K562 (cell line): ENCODE measurements around the gene OTOA. TPM values are rescaled to one million over a fixed set of nuclear protein-coding genes. Genes with fewer than 3 reads are reported as not detected.

Experiments
- HNRNPLL ChIP-seq: fragments of 200-400 bp; formaldehyde crosslinking; IDR thresholded peaks from 2 replicates; pipeline ENCODE4 v1.6.1; 2017; ENCODE audit warnings: low read length, low read depth, mild to moderate bottlenecking; ENCODE audit not compliant: poor library complexity, severe bottlenecking
- PCBP1 ChIP-seq: fragments of 200-400 bp; formaldehyde crosslinking; IDR thresholded peaks from 2 replicates; pipeline ENCODE4 v1.6.1; 2018; ENCODE audit warnings: mild to moderate bottlenecking, low read depth, low read length; ENCODE audit not compliant: poor library complexity, severe bottlenecking
- RBBP5 ChIP-seq: fragments of 200-600 bp; sonication (generic); IDR thresholded peaks from 2 replicates; pipeline ENCODE4 v1.6.1; 2012; ENCODE audit warnings: borderline replicate concordance, mild to moderate bottlenecking, low read length, control low read depth, inconsistent platforms; ENCODE audit not compliant: insufficient read depth, poor library complexity, severe bottlenecking
- SAFB2 ChIP-seq: fragments of 200-400 bp; formaldehyde crosslinking; IDR thresholded peaks from 2 replicates; pipeline ENCODE4 v1.6.1; 2018; ENCODE audit warnings: borderline replicate concordance, low read length, low read depth, moderate library complexity; ENCODE audit not compliant: severe bottlenecking
- STAT5B ChIP-seq: fragments of 250-450 bp; sonication (Bioruptor Pico); IDR thresholded peaks from 2 replicates; pipeline ENCODE4 v1.8.0; 2021; ENCODE audit warnings: mild to moderate bottlenecking, inconsistent platforms
- ZNF785 ChIP-seq: fragments of 250-450 bp; sonication (Bioruptor Pico); IDR thresholded peaks from 2 replicates; pipeline ENCODE4 v1.4.0; 2020; ENCODE audit warnings: mild to moderate bottlenecking
- polyA plus RNA-seq, 8 experiments: library from polyadenylated mRNA; depleted of rRNA in 4 of 8; stranded (reverse) in 5 of 8; unstranded in 3 of 8; fragments of >200 nt; fragmentation: Nextera tagmentation in 2 of 8; fragmentation: Illumina TruSeq in 1 of 8; extraction: Ambion mirVana in 2 of 8; extraction: Trizol in 1 of 8; gene quantifications; 2 replicates each; pipeline versions ENCODE4 v1.2.1 to v1.2.3, GENCODE V29; 2011 to 2014; ENCODE audit warnings: inconsistent platforms in 1 of 8, missing spikeins in 1 of 8
- total RNA-seq, 7 experiments: library from RNA; depleted of rRNA in 6 of 7; stranded (reverse); fragments of >200 nt in 6 of 7; fragmentation: Illumina TruSeq in 2 of 7; extraction: Trizol in 2 of 7; gene quantifications; 2 replicates each; pipeline versions ENCODE4 v1.2.1 to v1.2.3, GENCODE V29; 2011 to 2021; ENCODE audit warnings: low replicate concordance in 1 of 7
- TF ChIP-seq, protein P1 (sequence below), 2 experiments: fragments of 450-650 bp in 1 of 2; sonication (generic) in 1 of 2; formaldehyde crosslinking in 1 of 2; IDR thresholded peaks in 1 of 2; conservative IDR thresholded peaks in 1 of 2; 2 replicates each; pipeline versions ENCODE4 v1.6.1 to v1.8.1; 2016 to 2023; ENCODE audit warnings: mild to moderate bottlenecking in 2 of 2, moderate library complexity in 2 of 2, inconsistent platforms in 1 of 2, missing genetic modification reagents in 1 of 2
- TF ChIP-seq, protein P2 (sequence below): fragments of 250-450 bp; sonication (Bioruptor Pico); IDR thresholded peaks from 2 replicates; pipeline ENCODE4 v1.8.0; 2022; ENCODE audit warnings: moderate library complexity, mild to moderate bottlenecking, inconsistent platforms
- TF ChIP-seq, protein P3 (sequence below): sonication (generic); formaldehyde crosslinking; IDR thresholded peaks from 2 replicates; pipeline ENCODE4 v1.8.1; 2023; ENCODE audit warnings: mild to moderate bottlenecking, missing genetic modification reagents, moderate library complexity
- TF ChIP-seq, protein P4 (sequence below): fragments of 450-650 bp; IDR thresholded peaks from one replicate; pipeline ENCODE4 v1.6.1; 2018; ENCODE audit warnings: mild to moderate bottlenecking, moderate library complexity; ENCODE audit not compliant: partially characterized antibody

OTOA gene
- total and polyA plus RNA-seq, 9 of the 15 experiments (the other 6 are each of a cell fraction or from before 2014, with no cell fraction given): 0.04 TPM; not detected in 8

DNA sequence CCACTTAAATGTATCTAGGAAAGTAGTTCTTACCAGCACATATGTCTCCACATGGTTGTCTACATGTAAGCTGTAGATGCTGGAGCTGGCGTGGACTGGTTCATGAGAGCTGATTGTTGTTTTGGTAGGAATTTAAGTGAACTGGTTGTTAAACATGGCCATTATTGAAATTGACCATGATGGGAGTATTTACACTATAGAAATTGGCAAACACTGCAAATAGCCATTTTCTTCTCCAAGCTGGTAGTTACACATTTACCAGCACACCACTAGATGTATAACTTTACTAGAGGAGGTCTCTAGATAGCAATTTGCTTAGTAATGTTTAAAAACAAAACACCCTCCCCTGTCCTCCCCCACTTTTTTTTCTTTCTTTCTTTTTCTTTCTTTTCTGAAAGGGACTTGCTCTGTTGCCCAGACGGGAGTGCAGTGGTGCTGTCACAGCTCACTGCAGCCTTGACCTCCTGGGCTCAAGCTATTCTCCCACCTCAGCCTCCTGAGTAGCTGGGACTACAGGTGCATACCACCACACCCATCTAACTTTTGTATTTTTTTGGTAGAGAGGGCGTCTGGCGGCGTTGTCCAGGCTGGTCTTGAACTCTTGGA is 35.5 kb upstream of the OTOA start (continued):
- TF ChIP-seq PCBP1 (no peak), RBBP5 (no peak), STAT5B (CRISPR knock-in tag) (no peak), SAFB2 (no peak), ZNF785 (CRISPR knock-in tag) (no peak), HNRNPLL (no peak)
- TF ChIP-seq, protein P1, sequence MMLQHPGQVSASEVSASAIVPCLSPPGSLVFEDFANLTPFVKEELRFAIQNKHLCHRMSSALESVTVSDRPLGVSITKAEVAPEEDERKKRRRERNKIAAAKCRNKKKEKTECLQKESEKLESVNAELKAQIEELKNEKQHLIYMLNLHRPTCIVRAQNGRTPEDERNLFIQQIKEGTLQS (IDR thresholded peaks at IDR 0.05): no peak
- TF ChIP-seq, protein P1 (CRISPR knock-in tag; conservative IDR thresholded peaks at IDR 0.05): no peak
- TF ChIP-seq, protein P2, sequence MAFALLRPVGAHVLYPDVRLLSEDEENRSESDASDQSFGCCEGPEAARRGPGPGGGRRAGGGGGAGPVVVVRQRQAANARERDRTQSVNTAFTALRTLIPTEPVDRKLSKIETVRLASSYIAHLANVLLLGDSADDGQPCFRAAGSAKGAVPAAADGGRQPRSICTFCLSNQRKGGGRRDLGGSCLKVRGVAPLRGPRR (CRISPR knock-in tag): no peak
- TF ChIP-seq, protein P3, sequence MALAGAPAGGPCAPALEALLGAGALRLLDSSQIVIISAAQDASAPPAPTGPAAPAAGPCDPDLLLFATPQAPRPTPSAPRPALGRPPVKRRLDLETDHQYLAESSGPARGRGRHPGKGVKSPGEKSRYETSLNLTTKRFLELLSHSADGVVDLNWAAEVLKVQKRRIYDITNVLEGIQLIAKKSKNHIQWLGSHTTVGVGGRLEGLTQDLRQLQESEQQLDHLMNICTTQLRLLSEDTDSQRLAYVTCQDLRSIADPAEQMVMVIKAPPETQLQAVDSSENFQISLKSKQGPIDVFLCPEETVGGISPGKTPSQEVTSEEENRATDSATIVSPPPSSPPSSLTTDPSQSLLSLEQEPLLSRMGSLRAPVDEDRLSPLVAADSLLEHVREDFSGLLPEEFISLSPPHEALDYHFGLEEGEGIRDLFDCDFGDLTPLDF: no peak
- TF ChIP-seq, protein P4, sequence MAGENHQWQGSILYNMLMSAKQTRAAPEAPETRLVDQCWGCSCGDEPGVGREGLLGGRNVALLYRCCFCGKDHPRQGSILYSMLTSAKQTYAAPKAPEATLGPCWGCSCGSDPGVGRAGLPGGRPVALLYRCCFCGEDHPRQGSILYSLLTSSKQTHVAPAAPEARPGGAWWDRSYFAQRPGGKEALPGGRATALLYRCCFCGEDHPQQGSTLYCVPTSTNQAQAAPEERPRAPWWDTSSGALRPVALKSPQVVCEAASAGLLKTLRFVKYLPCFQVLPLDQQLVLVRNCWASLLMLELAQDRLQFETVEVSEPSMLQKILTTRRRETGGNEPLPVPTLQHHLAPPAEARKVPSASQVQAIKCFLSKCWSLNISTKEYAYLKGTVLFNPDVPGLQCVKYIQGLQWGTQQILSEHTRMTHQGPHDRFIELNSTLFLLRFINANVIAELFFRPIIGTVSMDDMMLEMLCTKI: no peak
- TF ChIP-seq, all 486 proteins: peak for 0
